NCI-H2029 treated with DMSO at 0.1 percent for 48 hours (cell line): ENCODE results near the gene TRAF3IP3.
A peak's percentile ranks its signal among the peaks of the same experiment; 100 is the strongest.

Experiments used
- DNase-seq: peaks from one replicate; lab custom pipeline; 2025; lab: John Stamatoyannopoulos, UW

Gene TRAF3IP3

GRCh38 chr1:209737118-209737505 lies 18.7 kb upstream of the TRAF3IP3 start:
- no peak for DNase-seq

GRCh38 chr1:209738270-209738669 lies 17.6 kb upstream of the TRAF3IP3 start:
- no peak for DNase-seq

DNA sequence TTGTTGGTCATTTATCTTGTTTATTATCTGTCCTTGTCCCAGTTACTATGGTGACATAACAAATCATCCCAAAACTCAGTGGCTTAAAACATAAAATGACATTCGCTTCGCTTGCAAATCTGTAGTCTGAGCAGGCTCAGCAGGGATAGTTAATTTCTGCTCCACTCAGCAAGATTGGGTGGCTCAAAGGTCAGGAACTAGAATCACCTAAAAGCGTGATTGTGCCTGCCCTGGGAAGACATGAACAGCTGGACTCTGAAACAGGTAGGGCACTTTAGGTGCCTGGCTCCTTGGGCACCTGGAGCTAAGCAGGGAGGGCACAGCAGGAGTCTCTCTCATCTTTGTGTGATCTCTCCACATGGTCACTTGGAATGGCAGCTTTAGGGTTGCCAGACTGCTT lies 14.7 kb upstream of the TRAF3IP3 start:
- DNase-seq = no peak

GRCh38 chr1:209741889-209742288 lies 14.0 kb upstream of the TRAF3IP3 start:
- no peak for DNase-seq

GRCh38 chr1:209742409-209743144 lies 13.3 kb upstream of the TRAF3IP3 start:
- DNase-seq = no peak

GRCh38 chr1:209743145-209743482 lies 12.7 kb upstream of the TRAF3IP3 start:
- peak; percentile 34 for DNase-seq

- DNase-seq = no peak
These were observed 9.2 kb upstream of the TRAF3IP3 start for GRCh38 chr1:209746451-209747165.

- DNase-seq = peak; percentile 42
These were observed 8.1 kb upstream of the TRAF3IP3 start for GRCh38 chr1:209747580-209748262.

DNA sequence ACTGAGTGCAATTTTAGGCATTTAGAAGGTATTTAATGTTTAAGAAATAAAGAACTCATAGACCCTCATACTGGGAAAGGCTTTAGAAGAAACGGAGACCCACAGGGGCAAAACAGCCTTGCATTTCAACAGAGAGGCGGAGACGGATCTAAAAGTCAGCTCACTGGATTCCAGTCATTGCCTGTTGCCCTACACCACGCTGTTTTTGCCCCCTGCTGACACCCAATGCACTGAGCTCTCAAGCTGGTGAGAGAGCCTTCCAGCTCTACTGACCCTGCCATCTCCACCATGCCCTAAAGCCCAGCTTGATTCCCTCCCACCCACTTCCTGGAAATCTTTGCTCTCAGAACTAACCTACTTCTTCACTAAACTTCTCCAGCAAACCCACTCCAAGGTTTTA lies 7.2 kb upstream of the TRAF3IP3 start:
- DNase-seq = no peak

DNA sequence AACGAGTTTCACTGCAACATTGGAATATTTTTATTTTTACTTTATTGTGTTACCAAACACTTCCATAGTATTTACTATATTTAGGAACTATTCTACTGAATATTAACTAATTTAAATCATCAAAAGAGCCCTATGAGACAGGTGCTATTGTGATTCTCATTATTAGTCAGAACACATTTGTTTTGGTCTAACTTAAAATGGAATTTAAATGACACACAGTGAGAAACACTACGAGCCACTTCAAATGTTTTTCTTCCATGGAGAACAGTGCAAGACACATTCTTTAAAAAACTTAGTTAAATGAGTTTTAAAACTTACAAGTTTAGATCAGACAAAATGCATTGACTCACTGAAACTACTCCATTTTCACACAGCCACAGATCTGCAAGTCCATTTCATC lies 6.6 kb upstream of the TRAF3IP3 start:
- DNase-seq = no peak

DNA sequence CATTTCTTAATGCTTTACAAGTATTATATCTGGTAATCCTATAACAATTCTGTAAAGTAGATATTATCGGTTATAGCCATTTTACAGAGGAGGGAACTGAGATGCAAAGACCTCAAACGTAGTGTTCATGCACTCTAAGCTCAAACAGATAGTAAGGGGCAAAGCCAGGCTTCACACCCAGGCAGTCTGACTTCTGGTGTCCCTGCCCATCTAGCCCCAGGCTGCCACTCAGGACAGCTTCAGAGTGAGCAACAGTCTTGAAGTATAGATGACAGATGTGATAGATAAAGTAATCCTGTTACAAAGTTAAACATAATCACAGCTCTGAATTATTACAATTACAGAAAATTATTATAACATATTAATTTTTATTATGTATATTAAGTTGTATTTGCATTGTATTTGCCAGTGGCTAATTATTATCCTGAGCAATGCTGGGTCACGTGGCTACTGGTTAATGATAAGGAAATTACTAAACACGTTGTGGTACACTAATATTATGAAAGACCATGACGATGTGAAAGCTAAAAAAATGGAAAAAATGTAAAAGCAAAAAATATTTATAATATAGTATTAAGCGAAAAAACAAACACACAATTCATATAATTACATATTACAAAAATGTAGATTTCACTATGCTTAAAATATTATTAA lies 6.1 kb upstream of the TRAF3IP3 start:
- DNase-seq = no peak

DNA sequence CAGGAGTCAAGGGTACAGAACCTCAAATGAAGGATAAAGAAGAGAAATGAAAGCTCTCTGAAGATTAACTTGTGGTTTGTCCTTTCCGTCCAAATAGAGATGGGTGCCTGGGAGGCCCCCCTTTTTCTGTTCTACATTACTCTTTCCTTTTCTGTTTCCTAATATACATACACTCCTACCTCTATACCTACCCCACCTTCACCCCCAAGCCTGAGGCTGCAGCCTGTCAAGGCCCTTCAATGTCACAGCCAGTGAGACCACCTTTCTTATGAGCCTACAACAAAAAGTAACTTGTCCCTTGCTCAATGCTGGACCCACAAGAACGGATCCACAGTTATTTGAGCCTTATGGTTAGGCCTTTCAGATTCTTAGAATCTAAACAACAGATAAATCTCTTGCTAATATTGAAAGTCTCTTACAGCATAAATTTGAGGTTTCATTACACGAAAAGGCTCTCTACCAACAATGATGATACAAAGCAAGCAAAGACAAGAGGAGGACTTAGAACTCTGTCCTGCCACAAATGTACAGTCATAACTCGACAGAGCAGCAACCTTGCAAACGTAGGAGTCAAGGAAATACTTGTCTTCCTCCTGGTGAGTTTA lies 4.1 kb upstream of the TRAF3IP3 start:
- no peak for DNase-seq

DNA sequence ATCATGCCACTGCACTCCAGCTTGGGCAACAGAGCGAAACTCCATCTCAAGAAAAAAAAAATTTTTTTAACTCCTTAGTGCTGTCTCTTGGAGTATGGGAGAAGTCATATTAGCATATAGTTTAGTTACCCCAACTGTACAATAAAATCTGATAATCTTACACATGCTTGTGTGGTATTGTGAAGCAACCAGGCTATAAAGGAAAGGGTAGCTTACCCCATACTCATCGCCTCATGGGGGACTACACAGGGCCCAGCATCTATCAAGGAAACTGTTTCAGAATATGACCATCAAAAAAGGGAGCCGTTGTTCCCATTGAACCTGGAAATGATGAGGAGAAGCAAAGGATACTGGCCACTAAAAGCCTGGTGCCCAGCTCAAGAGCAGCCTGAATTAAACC lies 3.0 kb upstream of the TRAF3IP3 start:
- DNase-seq = no peak

DNA sequence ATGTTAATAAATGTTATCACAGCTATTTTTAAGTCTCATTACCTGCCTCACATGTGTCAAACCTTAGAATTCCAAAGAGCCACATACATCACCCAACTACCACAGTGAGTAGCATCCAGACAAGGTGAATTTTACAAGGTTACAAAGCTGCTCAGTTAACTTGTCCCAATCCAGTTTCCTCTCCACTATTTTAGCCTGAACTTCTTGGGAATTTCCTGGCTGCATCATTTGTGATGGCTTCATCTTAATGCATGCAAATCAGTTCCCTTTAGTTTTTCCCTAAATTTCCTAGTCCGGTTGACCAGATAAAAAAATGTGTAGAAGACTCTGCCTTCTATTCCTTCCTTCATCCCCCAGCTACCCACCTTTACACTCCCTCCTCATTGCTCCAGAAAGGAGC lies 597 bp upstream of the TRAF3IP3 start:
- DNase-seq = no peak

- no peak for DNase-seq
These were observed 977 bp downstream of the TRAF3IP3 start for GRCh38 chr1:209756615-209757445.

DNA sequence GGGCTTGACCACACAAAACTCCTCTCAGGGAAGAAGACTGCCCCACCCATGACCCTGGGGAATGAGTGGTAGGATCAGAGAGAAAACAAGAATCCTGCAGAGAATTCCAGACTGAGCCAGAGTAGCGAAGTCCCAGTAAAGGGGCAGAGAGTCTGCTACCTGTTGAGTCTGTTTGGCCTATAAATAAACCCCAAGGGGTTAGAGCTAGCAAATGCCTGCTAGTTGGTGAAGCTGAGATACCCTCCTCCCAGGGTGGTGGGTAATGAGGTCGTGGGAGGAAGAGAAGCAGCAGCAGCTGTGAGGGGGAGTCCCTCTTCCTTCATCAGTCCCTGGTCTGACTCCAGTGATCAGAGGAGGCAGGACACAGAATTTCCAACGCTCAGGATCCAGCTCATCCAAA lies 2.5 kb downstream of the TRAF3IP3 start:
- DNase-seq = no peak

GRCh38 chr1:209759829-209760359 lies 4.0 kb downstream of the TRAF3IP3 start:
- no peak for DNase-seq

- DNase-seq = no peak
These were observed 5.3 kb downstream of the TRAF3IP3 start for GRCh38 chr1:209761011-209761635.

- DNase-seq = no peak
These were observed 10.2 kb downstream of the TRAF3IP3 start for GRCh38 chr1:209766051-209766450.

DNA sequence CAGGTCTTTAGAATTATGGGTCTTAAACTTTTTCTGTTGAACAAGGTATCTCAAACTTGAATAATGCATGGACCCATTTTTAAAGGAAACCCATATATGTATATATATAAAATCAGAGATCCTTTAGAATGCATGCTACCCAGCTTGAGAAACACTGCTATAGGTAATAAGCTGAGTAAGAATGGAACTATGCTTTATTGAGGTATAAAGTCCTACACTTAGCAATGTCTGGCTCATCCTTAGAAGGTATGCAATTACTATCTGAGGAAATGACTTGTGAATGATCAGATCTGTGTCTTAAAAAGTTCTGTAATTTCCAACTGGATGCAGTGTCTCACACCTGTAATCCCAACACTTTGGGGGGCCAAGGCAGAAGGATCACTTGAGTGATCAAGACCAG lies 11.2 kb downstream of the TRAF3IP3 start:
- DNase-seq = no peak

DNA sequence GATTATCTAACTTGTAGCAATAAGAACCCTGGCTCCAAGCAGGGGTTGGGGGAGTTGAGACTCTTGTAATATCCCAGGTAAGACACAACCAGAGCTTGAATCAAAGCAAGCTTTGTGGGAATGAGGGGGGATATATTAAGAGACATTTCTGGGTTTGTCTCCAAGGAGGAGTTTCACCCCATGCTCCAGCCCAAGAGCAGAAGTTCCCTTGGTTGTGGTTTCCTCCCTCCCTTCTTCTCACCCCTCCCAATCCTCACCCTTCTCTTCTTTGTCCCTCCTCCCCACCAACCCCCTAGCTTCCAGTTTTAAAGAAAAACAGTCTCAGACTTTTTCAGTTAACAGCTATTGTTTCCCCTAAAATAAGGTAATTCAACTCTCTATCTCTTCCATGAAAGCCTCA lies 11.9 kb downstream of the TRAF3IP3 start:
- no peak for DNase-seq
